Keratinocyte (primary cell): ENCODE data around the gene ITIH4.

Experiments used
- EZH2 ChIP-seq: IDR thresholded peaks from one replicate; pipeline ENCODE4 v1.6.1; 2012; ENCODE audit warnings: inconsistent platforms, mild to moderate bottlenecking, low read length, moderate library complexity
- TF ChIP-seq, protein P1 (sequence below), 3 experiments: IDR thresholded peaks in 1 of 3; conservative IDR thresholded peaks in 1 of 3; optimal IDR thresholded peaks in 1 of 3; 2 replicates in 2 of 3; 3 replicates in 1 of 3; pipeline versions ENCODE3 to v1.5.1; 2011; ENCODE audit warnings: low read length in 3 of 3, mild to moderate bottlenecking in 3 of 3, moderate library complexity in 2 of 3, control low read depth in 1 of 3, inconsistent platforms in 1 of 3; ENCODE audit not compliant: insufficient read depth in 2 of 3; ENCODE audit errors: extremely low read depth in 1 of 3

DNA sequence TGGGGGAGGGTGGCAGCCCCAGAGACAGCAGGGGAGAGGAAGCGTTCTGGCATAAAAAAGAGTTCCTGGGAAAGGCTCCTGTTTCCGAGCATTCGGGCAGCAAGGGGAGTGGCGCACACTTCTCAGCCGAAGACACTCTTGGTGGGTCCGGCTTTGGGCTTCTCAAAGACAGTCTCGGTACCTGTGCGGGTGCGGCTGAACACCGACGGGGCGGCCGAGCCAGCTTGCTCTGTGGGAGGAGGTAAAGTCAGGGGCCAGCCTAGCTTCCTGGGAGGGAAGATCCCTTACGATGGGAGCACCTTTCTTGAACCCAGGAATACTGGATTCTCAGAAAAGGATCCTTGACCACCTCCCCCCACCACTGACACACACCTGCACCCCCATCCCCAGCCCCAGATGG, 2.7 kb upstream of the ITIH4 start:
- TF ChIP-seq, protein P1, sequence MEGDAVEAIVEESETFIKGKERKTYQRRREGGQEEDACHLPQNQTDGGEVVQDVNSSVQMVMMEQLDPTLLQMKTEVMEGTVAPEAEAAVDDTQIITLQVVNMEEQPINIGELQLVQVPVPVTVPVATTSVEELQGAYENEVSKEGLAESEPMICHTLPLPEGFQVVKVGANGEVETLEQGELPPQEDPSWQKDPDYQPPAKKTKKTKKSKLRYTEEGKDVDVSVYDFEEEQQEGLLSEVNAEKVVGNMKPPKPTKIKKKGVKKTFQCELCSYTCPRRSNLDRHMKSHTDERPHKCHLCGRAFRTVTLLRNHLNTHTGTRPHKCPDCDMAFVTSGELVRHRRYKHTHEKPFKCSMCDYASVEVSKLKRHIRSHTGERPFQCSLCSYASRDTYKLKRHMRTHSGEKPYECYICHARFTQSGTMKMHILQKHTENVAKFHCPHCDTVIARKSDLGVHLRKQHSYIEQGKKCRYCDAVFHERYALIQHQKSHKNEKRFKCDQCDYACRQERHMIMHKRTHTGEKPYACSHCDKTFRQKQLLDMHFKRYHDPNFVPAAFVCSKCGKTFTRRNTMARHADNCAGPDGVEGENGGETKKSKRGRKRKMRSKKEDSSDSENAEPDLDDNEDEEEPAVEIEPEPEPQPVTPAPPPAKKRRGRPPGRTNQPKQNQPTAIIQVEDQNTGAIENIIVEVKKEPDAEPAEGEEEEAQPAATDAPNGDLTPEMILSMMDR (optimal IDR thresholded peaks at IDR 0.05 in 1 of 3, IDR thresholded peaks at IDR 0.05 in 1 of 3, conservative IDR thresholded peaks at IDR 0.05 in 1 of 3; ENCODE audit: extremely low read depth in 1 of 3, insufficient read depth in 2 of 3, low read length in 3 of 3), result no peak
- no peak for TF ChIP-seq EZH2
